ENCODE results near the gene HS3ST3A1.
"Not testable (repeated sequence)": the region's sequence is repeated elsewhere in the genome, so short reads cannot be mapped to it uniquely, and the experiment has no call there.

The HS3ST3A1 gene

DNA sequence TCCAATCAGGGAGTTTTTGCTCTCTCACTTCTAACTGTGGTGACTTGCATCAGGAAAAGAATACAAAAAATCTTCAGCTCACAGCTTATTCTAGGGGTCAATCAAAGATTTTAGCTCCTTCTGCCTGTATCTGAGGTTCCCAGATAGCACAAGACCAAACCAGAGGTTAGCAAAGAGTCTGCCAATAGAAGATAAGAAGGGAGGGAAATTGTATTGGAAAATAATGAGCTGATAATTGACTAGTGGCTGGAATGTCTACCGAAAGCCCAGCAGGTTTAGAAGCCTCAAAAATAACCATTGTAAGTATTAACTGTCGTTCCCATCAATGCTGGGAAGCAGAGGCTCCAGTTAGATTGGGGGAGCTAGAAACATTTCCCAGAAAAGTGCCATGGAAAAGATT is 26.3 kb downstream of the HS3ST3A1 start:
- H3K9me3 Mint-ChIP-seq: no peaks in the 10 kb centered on the region
- H3K4me3 Mint-ChIP-seq: no peak overlapping the region
- DNase-seq (ENCODE audit: low spot score): no peak
- peaks cover 9% of the 10 kb centered on the region for H3K27me3 Mint-ChIP-seq (ENCODE audit: low read depth)
- no peak overlapping the region for H3K27ac Mint-ChIP-seq
- H3K4me1 Mint-ChIP-seq (ENCODE audit: low read depth): no peaks in the 10 kb centered on the region
- no peaks in the 10 kb centered on the region for H3K36me3 Mint-ChIP-seq (ENCODE audit: low read depth)

DNA sequence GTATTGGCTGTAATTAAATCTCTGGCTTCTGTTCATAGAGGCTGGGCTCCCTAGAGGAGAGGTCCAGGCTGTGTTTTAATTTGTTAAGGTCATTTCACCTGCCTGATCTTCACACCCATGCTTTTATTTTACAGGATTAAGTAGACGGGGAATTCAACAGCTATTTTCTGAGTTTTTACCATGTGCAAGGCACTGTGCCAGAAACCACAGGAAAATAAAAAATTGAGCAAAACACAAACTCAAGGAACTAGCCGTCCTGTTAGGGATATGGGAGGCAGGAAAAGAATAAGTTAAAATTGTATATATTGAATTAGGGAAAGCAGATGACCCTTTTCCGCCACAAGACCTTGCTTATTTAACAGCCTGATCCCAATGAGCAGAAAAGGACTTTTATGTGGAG is 29.1 kb downstream of the HS3ST3A1 start:
- no peaks in the 10 kb centered on the region for H3K36me3 Mint-ChIP-seq (ENCODE audit: low read depth)
- no peak overlapping the region for H3K4me3 Mint-ChIP-seq
- H3K9me3 Mint-ChIP-seq: no peaks in the 10 kb centered on the region
- DNase-seq (ENCODE audit: low spot score): no peak
- H3K27me3 Mint-ChIP-seq (ENCODE audit: low read depth): peaks cover 9% of the 10 kb centered on the region
- no peaks in the 10 kb centered on the region for H3K4me1 Mint-ChIP-seq (ENCODE audit: low read depth)
- no peak overlapping the region for H3K27ac Mint-ChIP-seq

DNA sequence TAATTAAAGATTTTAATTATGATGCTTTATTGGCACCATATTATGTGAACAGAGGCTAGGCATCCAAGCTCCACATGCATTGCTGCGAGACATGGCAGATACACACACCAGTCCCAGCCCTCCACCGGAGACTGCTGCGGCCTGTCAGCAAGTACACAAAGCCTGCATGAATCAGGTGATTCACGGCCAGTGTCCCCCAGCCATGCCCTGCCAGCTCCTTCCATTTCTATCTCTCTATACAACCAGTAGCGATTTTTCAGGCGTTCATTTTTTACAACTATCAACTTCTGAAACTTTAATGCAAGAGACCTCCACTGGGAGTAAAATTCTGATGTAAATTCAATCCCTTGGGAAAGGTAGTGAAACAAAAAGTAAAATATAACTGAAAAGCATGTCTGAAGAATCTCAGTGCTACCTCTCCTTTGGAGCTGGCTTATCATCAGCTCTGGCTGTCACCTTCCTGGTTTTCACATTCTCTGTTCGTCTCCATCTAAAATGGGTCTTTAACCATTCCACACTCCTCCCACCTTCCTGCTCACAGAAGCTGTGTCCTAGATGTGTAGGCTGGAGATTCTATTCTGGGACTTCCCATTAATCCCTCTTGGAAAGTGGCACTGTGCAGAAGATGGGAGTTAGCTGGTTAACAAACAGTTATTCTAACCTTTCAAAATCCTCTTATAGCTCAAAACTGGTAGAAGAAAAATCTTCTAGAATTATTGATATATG is 32.2 kb downstream of the HS3ST3A1 start:
- H3K4me1 Mint-ChIP-seq (ENCODE audit: low read depth): peaks cover 8% of the 10 kb centered on the region
- H3K27ac Mint-ChIP-seq: no peak overlapping the region
- peaks cover 6% of the 10 kb centered on the region for H3K9me3 Mint-ChIP-seq
- H3K4me3 Mint-ChIP-seq: no peak overlapping the region
- no peak for DNase-seq (ENCODE audit: low spot score)
- H3K36me3 Mint-ChIP-seq (ENCODE audit: low read depth): no peaks in the 10 kb centered on the region
- peaks cover 11% of the 10 kb centered on the region for H3K27me3 Mint-ChIP-seq (ENCODE audit: low read depth)

DNA sequence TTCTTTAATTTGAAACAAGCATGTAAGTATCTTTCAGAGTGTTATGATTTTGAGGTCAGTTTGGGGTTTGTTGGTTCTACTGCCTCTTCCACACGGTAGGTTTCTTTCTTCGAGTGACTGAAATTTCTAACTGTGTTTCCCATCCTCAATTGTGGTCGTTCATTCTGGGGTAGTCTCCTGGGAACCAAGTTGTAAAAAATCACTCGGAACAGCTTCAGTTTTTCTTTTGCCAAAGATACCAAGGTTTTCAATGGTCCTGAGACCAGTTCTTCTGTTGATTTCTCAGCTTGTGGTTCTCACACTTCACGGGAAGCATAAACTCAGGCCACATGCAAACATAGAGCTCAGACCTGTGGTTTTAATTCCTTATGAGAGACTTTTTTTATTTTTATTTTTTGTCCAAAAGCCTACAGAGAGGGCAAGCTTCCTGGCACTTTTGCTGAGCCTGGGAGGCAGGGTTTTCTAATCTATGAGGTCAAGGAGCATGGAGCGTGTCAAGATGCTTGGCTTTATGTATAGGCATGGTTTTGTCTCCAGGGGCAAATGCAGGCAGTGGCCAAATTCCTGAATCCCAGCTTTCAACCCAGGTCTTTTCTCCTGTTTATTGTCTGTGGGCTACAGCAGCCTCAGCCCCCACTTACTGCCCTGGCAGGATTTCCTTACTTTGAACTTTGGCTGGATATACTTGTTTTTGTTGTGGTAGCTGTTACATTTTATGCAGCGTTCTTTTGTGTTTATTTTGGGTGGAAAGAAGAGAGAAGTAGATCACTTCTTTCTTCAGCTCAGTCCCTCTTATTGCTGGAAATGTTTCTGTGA is 32.9 kb downstream of the HS3ST3A1 start:
- Mint-ChIP-seq H3K4me1 (ENCODE audit: low read depth) (peaks cover 8% of the 10 kb centered on the region), H3K27me3 (ENCODE audit: low read depth) (peaks cover 11% of the 10 kb centered on the region), H3K36me3 (ENCODE audit: low read depth) (no peaks in the 10 kb centered on the region), H3K27ac (no peak overlapping the region), H3K9me3 (peaks cover 6% of the 10 kb centered on the region), H3K4me3 (no peak overlapping the region)
- no peak for DNase-seq (ENCODE audit: low spot score)

DNA sequence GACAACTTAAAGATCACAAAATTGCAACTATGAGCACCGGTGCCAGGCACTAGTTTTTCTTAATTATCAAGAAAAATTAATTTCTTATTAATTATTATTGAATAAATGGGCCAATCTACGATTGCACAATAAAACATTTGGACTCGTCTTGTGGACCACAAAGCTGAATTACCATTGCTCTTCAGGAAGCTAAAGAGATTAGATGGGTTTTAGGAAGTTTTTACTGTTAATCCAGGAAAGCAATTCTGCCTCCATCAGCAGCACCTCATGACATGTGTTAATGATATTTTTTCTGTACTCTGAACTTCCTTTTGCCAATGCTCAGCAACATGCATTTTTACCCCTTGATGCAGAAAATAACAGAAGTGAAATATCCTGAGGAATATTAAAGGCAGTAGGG is 37.9 kb downstream of the HS3ST3A1 start:
- peaks cover 6% of the 10 kb centered on the region for H3K9me3 Mint-ChIP-seq
- no peak overlapping the region for H3K27ac Mint-ChIP-seq
- no peaks in the 10 kb centered on the region for H3K36me3 Mint-ChIP-seq (ENCODE audit: low read depth)
- H3K27me3 Mint-ChIP-seq (ENCODE audit: low read depth): peaks cover 2% of the 10 kb centered on the region
- DNase-seq (ENCODE audit: low spot score): no peak
- peaks cover 8% of the 10 kb centered on the region for H3K4me1 Mint-ChIP-seq (ENCODE audit: low read depth)
- H3K4me3 Mint-ChIP-seq: no peak overlapping the region

DNA sequence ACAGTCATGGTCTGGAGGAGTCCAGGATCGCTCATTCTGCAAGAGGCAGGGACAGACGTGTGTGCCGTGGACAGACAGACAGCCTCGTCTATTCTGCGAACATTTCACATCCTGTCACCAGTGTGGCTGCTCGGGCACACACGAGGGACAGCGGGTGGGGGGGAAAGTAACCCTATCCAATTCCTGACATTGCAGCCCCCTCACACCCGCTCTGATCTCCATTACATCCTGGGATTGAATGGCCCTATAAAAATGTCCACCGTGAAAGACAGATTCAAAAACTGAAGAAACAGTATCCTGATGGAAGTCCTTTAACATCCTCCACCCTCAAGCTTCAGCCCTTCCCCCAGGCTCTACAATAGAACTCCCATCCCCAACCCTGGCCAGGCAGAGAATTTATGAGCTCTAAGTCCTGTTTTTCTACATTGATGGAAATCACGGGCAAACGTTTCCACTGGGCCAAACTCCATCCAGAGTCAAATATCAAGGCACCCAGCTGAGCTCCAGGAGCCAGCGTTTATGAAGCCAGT is 39.4 kb downstream of the HS3ST3A1 start:
- Mint-ChIP-seq H3K36me3 (ENCODE audit: low read depth) (no peaks in the 10 kb centered on the region), H3K27ac (no peak overlapping the region), H3K27me3 (ENCODE audit: low read depth) (peaks cover 2% of the 10 kb centered on the region), H3K4me1 (ENCODE audit: low read depth) (peaks cover 8% of the 10 kb centered on the region), H3K9me3 (peaks cover 4% of the 10 kb centered on the region), H3K4me3 (no peak overlapping the region)
- no peak for DNase-seq (ENCODE audit: low spot score)

DNA sequence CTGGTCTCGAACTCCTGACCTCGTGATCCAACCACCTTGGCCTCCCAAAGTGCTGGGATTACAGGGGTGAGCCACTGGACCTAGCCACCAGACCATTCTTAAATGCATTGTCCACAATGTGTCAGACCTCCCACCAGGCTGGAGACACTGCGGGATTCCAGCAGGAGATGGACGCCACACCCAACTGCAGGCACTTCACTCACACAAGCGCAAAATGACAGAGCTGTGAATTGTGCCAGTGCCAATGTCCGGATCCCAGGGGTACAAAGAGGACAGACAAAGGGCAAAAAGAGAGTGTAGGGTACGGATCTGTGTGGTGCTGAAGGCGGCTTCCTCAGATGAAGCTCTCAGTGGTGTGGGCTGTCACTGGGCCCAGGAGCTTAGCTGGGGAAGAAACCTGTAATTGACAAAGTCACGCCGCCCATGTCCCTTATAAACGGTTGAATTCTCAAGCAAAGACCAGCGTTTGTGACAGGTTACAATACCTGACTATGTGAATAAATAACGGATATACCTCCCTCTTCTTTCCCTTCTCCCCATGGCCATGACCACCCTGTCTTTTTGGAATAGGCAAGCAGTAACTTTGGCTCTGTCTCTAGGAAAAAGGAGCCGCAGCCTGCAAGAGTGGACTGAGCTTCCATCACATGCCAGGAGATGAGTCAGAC is 40.0 kb downstream of the HS3ST3A1 start:
- Mint-ChIP-seq H3K27me3 (ENCODE audit: low read depth) (peaks cover 2% of the 10 kb centered on the region), H3K4me3 (no peak overlapping the region), H3K4me1 (ENCODE audit: low read depth) (peaks cover 8% of the 10 kb centered on the region), H3K27ac (no peak overlapping the region), H3K36me3 (ENCODE audit: low read depth) (no peaks in the 10 kb centered on the region), H3K9me3 (no peaks in the 10 kb centered on the region)
- DNase-seq (ENCODE audit: low spot score): no peak

DNA sequence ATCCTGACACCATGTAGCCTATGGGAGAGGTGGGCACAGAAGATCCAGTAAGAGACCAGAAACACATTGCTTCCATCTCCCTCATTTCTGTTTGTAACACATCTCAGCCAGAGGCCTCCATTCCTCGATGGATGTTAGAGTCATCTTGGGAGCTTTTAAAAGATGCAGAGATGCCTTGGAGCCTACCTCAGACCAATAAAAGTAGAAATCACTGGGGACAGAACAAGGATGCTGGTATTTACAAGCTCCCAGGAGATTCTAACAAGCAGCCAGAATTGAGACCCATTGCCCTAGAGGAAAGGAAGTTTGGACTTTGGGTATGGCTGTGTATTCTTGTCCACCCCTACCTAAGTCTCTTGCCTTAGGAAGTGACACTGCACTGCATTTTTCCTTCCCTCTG is 40.8 kb downstream of the HS3ST3A1 start:
- Mint-ChIP-seq H3K27me3 (ENCODE audit: low read depth) (no peaks in the 10 kb centered on the region), H3K36me3 (ENCODE audit: low read depth) (no peaks in the 10 kb centered on the region), H3K4me3 (no peak overlapping the region), H3K27ac (no peak overlapping the region), H3K4me1 (ENCODE audit: low read depth) (peaks cover under 1% of the 10 kb centered on the region), H3K9me3 (no peaks in the 10 kb centered on the region)
- no peak for DNase-seq (ENCODE audit: low spot score)

DNA sequence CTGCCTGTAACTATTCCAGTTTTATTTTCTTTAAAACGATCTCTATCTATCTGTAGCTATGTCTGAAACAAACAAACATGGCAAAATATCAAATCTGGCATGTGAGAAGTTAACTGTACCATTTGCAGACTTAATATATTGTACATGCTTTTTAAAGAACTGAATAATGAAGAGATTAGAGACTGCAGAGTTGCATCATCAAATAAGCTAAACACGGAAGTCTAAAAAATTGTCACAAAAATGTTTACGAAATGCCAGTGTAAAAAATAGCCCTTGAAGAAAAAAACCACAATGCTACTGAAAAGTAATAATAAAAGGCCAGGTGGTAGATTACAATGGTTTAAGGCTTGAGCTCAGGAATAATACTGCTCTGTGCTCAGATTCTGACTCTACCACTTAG is 43.1 kb downstream of the HS3ST3A1 start:
- no peak for DNase-seq (ENCODE audit: low spot score)
- Mint-ChIP-seq H3K9me3 (no peaks in the 10 kb centered on the region), H3K4me3 (no peak overlapping the region), H3K27me3 (ENCODE audit: low read depth) (no peaks in the 10 kb centered on the region), H3K27ac (no peak overlapping the region), H3K4me1 (ENCODE audit: low read depth) (no peaks in the 10 kb centered on the region), H3K36me3 (ENCODE audit: low read depth) (no peaks in the 10 kb centered on the region)

DNA sequence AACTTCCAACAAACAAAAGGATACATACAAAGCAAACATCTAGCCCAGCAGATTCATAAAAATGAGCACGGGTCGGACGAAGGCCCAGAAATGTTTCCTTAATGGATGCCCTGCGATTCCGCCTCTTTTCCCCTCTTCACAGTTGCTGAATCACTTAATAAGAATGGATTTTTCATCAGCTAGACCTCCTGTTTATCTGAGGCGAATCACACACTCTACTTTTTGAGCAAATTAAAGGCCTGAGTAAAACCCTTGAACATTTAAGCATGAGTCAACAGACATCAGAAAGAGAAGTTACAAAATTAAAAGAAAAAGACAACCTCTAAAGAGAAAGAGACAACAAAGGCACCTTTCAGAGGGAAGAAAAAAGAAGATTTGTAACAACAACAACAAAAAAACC is 44.7 kb downstream of the HS3ST3A1 start:
- Mint-ChIP-seq H3K27me3 (ENCODE audit: low read depth) (no peaks in the 10 kb centered on the region), H3K4me3 (no peak overlapping the region), H3K9me3 (no peaks in the 10 kb centered on the region), H3K4me1 (ENCODE audit: low read depth) (no peaks in the 10 kb centered on the region), H3K36me3 (ENCODE audit: low read depth) (no peaks in the 10 kb centered on the region), H3K27ac (no peak overlapping the region)
- no peak for DNase-seq (ENCODE audit: low spot score)

DNA sequence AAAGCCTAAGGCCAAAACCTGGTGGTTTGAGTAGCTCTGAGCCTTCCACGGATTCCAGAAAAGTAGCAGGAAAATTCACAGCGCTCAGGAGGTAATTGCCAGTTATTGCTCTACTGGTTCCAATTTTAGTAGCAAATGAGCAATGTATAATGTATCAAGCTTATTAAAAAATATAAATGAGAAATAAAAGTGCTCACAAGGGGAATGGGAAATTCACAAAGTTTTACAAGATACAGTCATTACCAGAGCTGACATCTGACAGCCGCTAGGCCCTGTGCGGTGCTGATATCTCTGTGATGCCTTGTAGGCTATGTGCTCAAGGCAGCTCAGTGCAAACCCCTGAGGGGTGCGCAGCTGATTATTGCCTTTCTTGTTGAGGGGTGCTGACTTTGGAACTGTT is 47.5 kb downstream of the HS3ST3A1 start:
- H3K27me3 Mint-ChIP-seq (ENCODE audit: low read depth): peaks cover 4% of the 10 kb centered on the region
- no peak overlapping the region for H3K27ac Mint-ChIP-seq
- no peak for DNase-seq (ENCODE audit: low spot score)

DNA sequence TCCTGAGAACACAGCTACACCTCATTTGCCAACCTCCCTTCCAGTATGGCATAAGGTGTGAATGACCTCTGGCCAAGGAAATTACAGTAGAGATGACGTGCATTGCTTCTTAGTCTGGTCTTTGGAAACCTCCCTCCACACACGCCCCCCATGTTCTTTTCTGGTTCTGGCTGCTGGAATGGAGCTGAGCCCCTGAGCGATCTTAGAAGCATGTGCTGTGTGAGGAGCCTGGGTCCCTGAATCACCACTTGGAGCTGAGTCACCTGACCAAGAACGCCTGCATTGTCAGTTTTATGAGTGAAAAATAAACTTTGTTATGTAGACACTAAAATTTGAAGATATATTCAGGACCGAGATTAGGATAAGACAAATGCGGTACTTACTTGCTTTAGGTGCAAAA is 51.4 kb downstream of the HS3ST3A1 start:
- H3K36me3 Mint-ChIP-seq (ENCODE audit: low read depth): no peaks in the 10 kb centered on the region
- DNase-seq (ENCODE audit: low spot score): no peak
- H3K27ac Mint-ChIP-seq: no peak overlapping the region

More for the DNA sequence above, 47.5 kb downstream of the HS3ST3A1 start:
- H3K4me1 Mint-ChIP-seq (ENCODE audit: low read depth): no peaks in the 10 kb centered on the region
- no peak overlapping the region for H3K4me3 Mint-ChIP-seq
- no peaks in the 10 kb centered on the region for H3K36me3 Mint-ChIP-seq (ENCODE audit: low read depth)
- H3K9me3 Mint-ChIP-seq: peaks cover 5% of the 10 kb centered on the region

DNA sequence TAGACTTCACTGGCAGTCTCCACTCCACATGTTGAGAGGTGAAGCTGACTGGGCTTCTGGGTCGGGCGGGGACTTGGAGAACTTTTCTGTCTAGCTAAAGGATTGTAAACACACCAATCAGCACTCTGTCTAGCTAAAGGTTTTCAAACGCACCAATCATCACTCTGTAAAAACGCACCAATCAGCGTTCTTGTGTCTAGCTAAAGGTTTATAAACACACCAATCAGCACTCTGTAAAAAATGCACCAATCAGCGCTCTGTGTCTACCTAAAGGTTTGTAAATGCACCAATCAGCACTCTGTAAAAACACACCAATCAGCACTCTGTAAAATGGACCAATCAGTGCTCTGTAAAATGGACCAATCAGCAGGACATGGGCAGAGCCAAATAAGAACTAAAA is 53.2 kb downstream of the HS3ST3A1 start:
- H3K4me1 Mint-ChIP-seq (ENCODE audit: low read depth); H3K27me3 Mint-ChIP-seq (ENCODE audit: low read depth); H3K36me3 Mint-ChIP-seq (ENCODE audit: low read depth); H3K27ac Mint-ChIP-seq; H3K4me3 Mint-ChIP-seq; DNase-seq (ENCODE audit: low spot score); H3K9me3 Mint-ChIP-seq: not testable (repeated sequence)

More for the DNA sequence above, 51.4 kb downstream of the HS3ST3A1 start:
- Mint-ChIP-seq H3K4me3 (no peak overlapping the region), H3K9me3 (peaks cover 5% of the 10 kb centered on the region), H3K4me1 (ENCODE audit: low read depth) (no peaks in the 10 kb centered on the region), H3K27me3 (ENCODE audit: low read depth) (peaks cover 4% of the 10 kb centered on the region)

DNA sequence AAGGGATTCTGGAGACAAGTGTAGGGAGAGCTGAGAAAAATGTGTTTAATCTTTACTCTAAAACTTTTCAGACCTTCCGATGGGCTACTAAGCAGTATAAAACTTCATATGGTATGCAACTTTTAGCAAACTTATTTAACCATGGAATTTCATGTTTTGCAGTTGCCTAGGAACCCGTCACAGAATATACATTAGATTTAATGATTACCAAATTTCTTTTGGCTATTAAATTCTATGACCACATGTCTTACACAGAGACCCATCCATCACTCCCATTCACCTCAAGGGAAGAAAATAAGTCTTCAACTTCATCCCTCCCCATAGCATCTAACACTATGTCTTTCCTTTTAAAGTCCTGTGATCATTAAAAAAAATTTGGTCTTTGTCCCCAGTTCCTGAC is 54.9 kb downstream of the HS3ST3A1 start:
- H3K36me3 Mint-ChIP-seq (ENCODE audit: low read depth): no peaks in the 10 kb centered on the region
- H3K4me3 Mint-ChIP-seq: no peak overlapping the region
- no peaks in the 10 kb centered on the region for H3K4me1 Mint-ChIP-seq (ENCODE audit: low read depth)
- H3K27me3 Mint-ChIP-seq (ENCODE audit: low read depth): peaks cover 4% of the 10 kb centered on the region
- no peak for DNase-seq (ENCODE audit: low spot score)
- H3K27ac Mint-ChIP-seq: no peak overlapping the region
- peaks cover 5% of the 10 kb centered on the region for H3K9me3 Mint-ChIP-seq

All from T-helper 2 cell treated with Interferon-gamma antibody and Interleukin-4, amounts not matched to agents 5 μg/mL and 100 μg/mL, for 36 hours (primary cell).